ENCODE measurements around the gene SLC10A4. TPM values are rescaled to one million over a fixed set of nuclear protein-coding genes. Genes with fewer than 3 reads are reported as not detected.

The SLC10A4 gene
- total and polyA plus RNA-seq, 2 of the 8 experiments (the other 6 are each of a cell fraction or from before 2014, with no cell fraction given) = 4.5 to 5.6 TPM

DNA sequence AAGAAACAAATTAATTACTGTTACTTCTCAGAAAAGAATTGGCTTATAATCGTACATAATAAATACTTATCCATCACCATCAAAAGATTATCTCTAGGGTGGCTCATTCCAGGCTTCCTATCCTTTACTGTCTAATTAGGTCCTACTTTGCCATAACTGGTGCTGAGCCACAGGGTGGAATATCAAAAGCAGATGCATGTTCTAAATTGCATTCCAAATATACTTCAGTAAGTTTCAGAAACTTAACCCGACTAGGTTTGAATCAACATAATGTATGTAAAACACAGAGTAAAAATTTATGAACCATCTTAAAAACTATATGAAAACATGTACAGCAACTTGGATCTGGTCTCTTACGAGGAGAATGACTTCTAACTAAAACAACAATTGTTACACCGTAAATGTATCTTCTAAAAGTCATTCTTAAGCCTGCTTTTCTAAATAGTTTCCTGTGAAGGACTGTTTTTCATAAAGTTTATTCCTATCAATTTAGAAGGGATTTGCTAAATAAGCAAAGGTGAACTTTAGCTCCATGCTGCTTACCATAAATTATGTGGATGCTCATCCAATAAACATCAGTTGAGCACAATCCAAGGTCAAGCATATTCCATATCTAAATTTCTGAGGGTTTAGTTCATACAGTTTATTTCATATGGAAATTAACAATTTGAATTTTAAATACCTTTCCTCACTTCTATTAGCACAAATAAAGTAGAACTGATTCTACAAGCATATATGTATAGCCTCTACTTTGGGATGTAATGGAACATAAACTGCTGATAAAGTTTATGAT, 20.3 kb downstream of the SLC10A4 start:
- ChIA-PET CTCF (ENCODE audit: partially characterized antibody) (interaction anchor here (0.8 kb wide), 1 partner anchor 176 kb away, joined by 3 read pairs; no protein-coding TSS in a partner anchor), POLR2A (ENCODE audit: partially characterized antibody) (no interaction called here)
- no peak for TF ChIP-seq RXRA (IDR thresholded peaks at IDR 0.05; ENCODE audit: insufficient read depth, low read depth, low read length)
- TF ChIP-seq CBX8 (IDR thresholded peaks at IDR 0.05; ENCODE audit: borderline replicate concordance, low read depth, low read length) = no peak
- TF ChIP-seq ATF2 (IDR thresholded peaks at IDR 0.05; ENCODE audit: low read length) = no peak

More for the DNA sequence above, 20.3 kb downstream of the SLC10A4 start:
- WGBS, 2 experiments (ENCODE audit: extremely low coverage in 1 of 2, insufficient coverage in 1 of 2, insufficient read length in 1 of 2, insufficient replicate concordance in 2 of 2, low coverage in 1 of 2, low lambda C conversion rate in 2 of 2, missing lambda C conversion rate in 1 of 2) = 69% methylated on average over 4 of the region's 4 CpGs; no CpG with 5 or more reads in 1 of the 2 experiments
- no peak overlapping the region for H2BK20ac ChIP-seq (ENCODE audit: low read length)
- H2BK5ac ChIP-seq (ENCODE audit: low read depth, low read length) = no peak overlapping the region
- no peak overlapping the region for H2AK5ac ChIP-seq (ENCODE audit: low read depth, low read length)
- H4K20me1 ChIP-seq (replicated peaks in 1 of 2; ENCODE audit: control insufficient read depth in 1 of 2, insufficient read depth in 2 of 2, low read length in 2 of 2) = no peaks in the 10 kb centered on the region
- no peak overlapping the region for H3K9ac ChIP-seq (replicated peaks in 1 of 4; ENCODE audit: extremely low read depth in 1 of 4, low read depth in 3 of 4, low read length in 3 of 4)
- no peak overlapping the region for H4K91ac ChIP-seq (replicated peaks; ENCODE audit: insufficient read length, low read length)
- no peak overlapping the region for H3K14ac ChIP-seq (ENCODE audit: insufficient read length)
- no peaks in the 10 kb centered on the region for H3K23me2 ChIP-seq (ENCODE audit: low read depth, low read length)
- H3K79me2 ChIP-seq (ENCODE audit: control insufficient read depth in 1 of 2, insufficient read depth in 2 of 2, low read length in 2 of 2) = no peaks in the 10 kb centered on the region
- no peak for DNase-seq (ENCODE audit: low read depth in 1 of 2, low spot score in 2 of 2)
- H3K23ac ChIP-seq (ENCODE audit: insufficient read length) = no peak overlapping the region
- no peaks in the 10 kb centered on the region for H3K27me3 ChIP-seq (replicated peaks in 1 of 4; ENCODE audit: control insufficient read depth in 3 of 4, extremely low read depth in 1 of 4, insufficient read depth in 3 of 4, low read length in 3 of 4)
- H3K4me3 ChIP-seq (ENCODE audit: extremely low read depth in 1 of 4, insufficient read depth in 2 of 4, low read depth in 3 of 4, low read length in 4 of 4) = no peak overlapping the region
- no peak for FAIRE-seq
- no peak overlapping the region for H3K4me2 ChIP-seq (ENCODE audit: insufficient read depth in 1 of 2, low read depth in 2 of 2, low read length in 2 of 2)
- H3K27ac ChIP-seq (ENCODE audit: low read depth, low read length) = no peak overlapping the region
- H2AFZ ChIP-seq (ENCODE audit: low read length) = no peak overlapping the region
- H3K18ac ChIP-seq (ENCODE audit: extremely low read depth, low read length) = no peak overlapping the region
- H2BK15ac ChIP-seq (ENCODE audit: low read length) = no peak overlapping the region
- no peak overlapping the region for H3K56ac ChIP-seq (replicated peaks; ENCODE audit: insufficient read length, low read depth, low read length)
- no peak overlapping the region for H2BK12ac ChIP-seq (ENCODE audit: low read depth, low read length)
- H3K79me1 ChIP-seq (ENCODE audit: low read depth, low read length) = no peaks in the 10 kb centered on the region
- no peaks in the 10 kb centered on the region for H3K4me1 ChIP-seq (replicated peaks in 1 of 4; ENCODE audit: control insufficient read depth in 3 of 4, insufficient read depth in 4 of 4, low read length in 3 of 4)
- no peak overlapping the region for H4K5ac ChIP-seq (ENCODE audit: insufficient read length, low read depth, low read length)
- no peak overlapping the region for H3K4ac ChIP-seq (replicated peaks; ENCODE audit: insufficient read length, low read depth, low read length)
- no peak overlapping the region for H2BK120ac ChIP-seq (replicated peaks; ENCODE audit: low read depth, low read length)
- H3K36me3 ChIP-seq (ENCODE audit: control insufficient read depth in 2 of 4, insufficient read depth in 4 of 4, low read length in 3 of 4) = peaks cover 0 to 6% (median 4%) of the 10 kb centered on the region in 4 experiments; a peak in 4 of 8 replicates
- no peaks in the 10 kb centered on the region for H3K9me3 ChIP-seq (ENCODE audit: insufficient read depth in 2 of 2, low read depth in 1 of 2, low read length in 1 of 2)
- H4K8ac ChIP-seq (ENCODE audit: extremely low read depth, insufficient read depth, low read length) = no peak overlapping the region
